ENCODE data around the gene CORO2A. TPM values are rescaled to one million over a fixed set of nuclear protein-coding genes. Genes with fewer than 3 reads are reported as not detected.
"Not testable (repeated sequence)": the region's sequence is repeated elsewhere in the genome, so short reads cannot be mapped to it uniquely, and the experiment has no call there.

The CORO2A gene
- total RNA-seq, 2 donors from 2014 or later, result 0.66 to 1.3 TPM

- intact Hi-C loops (cut with DNase I), result no loop called here
- H3K27ac ChIP-seq, result no peak overlapping the region
- DNase-seq (peak in 1 of 4 donors; percentile 65), ATAC-seq (no peak)
- no peak for TF ChIP-seq CTCF (IDR thresholded peaks at IDR 0.05)
- no peak for TF ChIP-seq POLR2A (IDR thresholded peaks at IDR 0.05)
- whole genome bisulfite sequencing, 2 donors, result 84 to 86% methylated on average over 7 to 10 of the region's 10 CpGs
- no peaks in the 10 kb centered on the region for H3K27me3 ChIP-seq
- no peak overlapping the region for H3K4me3 ChIP-seq
- H3K9me3 ChIP-seq, result no peaks in the 10 kb centered on the region
- H3K4me1 ChIP-seq, result no peaks in the 10 kb centered on the region
- no peaks in the 10 kb centered on the region for H3K36me3 ChIP-seq (replicated peaks in 1 of 2; ENCODE audit: insufficient read depth in 1 of 2, low read depth in 2 of 2)
Observed at GRCh38 chr9:98129451-98129881, 63.0 kb downstream of the CORO2A start.

- H3K4me3 ChIP-seq, result no peak overlapping the region
- intact Hi-C loops (cut with DNase I), result no loop called here
- no peaks in the 10 kb centered on the region for H3K4me1 ChIP-seq
- no peak for TF ChIP-seq CTCF (IDR thresholded peaks at IDR 0.05)
- 86 to 90% methylated on average over 2 to 15 of the region's 16 CpGs for WGBS, 2 donors
- DNase-seq, result no peak
- H3K27me3 ChIP-seq, result no peaks in the 10 kb centered on the region
- no peak for ATAC-seq
- H3K36me3 ChIP-seq (replicated peaks in 1 of 2; ENCODE audit: insufficient read depth in 1 of 2, low read depth in 2 of 2), result no peaks in the 10 kb centered on the region
- no peak overlapping the region for H3K27ac ChIP-seq
- no peaks in the 10 kb centered on the region for H3K9me3 ChIP-seq
Observed at GRCh38 chr9:98128316-98128715, 64.1 kb downstream of the CORO2A start.

- ATAC-seq (no peak), DNase-seq (no peak)
- Histone ChIP-seq H3K9me3 (no peaks in the 10 kb centered on the region), H3K27ac (no peak overlapping the region), H3K27me3 (no peaks in the 10 kb centered on the region), H3K4me1 (no peaks in the 10 kb centered on the region), H3K36me3 (replicated peaks in 1 of 2; ENCODE audit: insufficient read depth in 1 of 2, low read depth in 2 of 2) (no peaks in the 10 kb centered on the region), H3K4me3 (no peak overlapping the region)
- WGBS, 2 donors, result 92 to 94% methylated on average over 8 of the region's 8 CpGs
- TF ChIP-seq POLR2A (IDR thresholded peaks at IDR 0.05) (no peak), CTCF (IDR thresholded peaks at IDR 0.05) (no peak)
- intact Hi-C loops (cut with DNase I), result no loop called here
Observed at GRCh38 chr9:98127226-98127625, 65.2 kb downstream of the CORO2A start.

GRCh38 chr9:98124637-98125426, 67.6 kb downstream of the CORO2A start:
- H3K4me1 ChIP-seq, result no peaks in the 10 kb centered on the region
- H3K27me3 ChIP-seq, result no peaks in the 10 kb centered on the region
- no peak overlapping the region for H3K27ac ChIP-seq
- no peak overlapping the region for H3K4me3 ChIP-seq
- H3K9me3 ChIP-seq, result no peaks in the 10 kb centered on the region
- TF ChIP-seq POLR2A (IDR thresholded peaks at IDR 0.05) (no peak), CTCF (IDR thresholded peaks at IDR 0.05) (no peak)
- intact Hi-C loops (cut with DNase I), result no loop called here
- 90 to 96% methylated on average over 12 to 15 of the region's 15 CpGs for WGBS, 2 donors
- DNase-seq (no peak), ATAC-seq (no peak)
- no peaks in the 10 kb centered on the region for H3K36me3 ChIP-seq (replicated peaks in 1 of 2; ENCODE audit: insufficient read depth in 1 of 2, low read depth in 2 of 2)

- 92 to 94% methylated on average over 13 of the region's 13 CpGs for WGBS, 2 donors
- intact Hi-C loops (cut with DNase I); DNase-seq: not testable (repeated sequence)
Observed at GRCh38 chr9:98124091-98124490, 68.3 kb downstream of the CORO2A start.

More at GRCh38 chr9:98124091-98124490, 68.3 kb downstream of the CORO2A start:
- H3K36me3 ChIP-seq (replicated peaks in 1 of 2; ENCODE audit: insufficient read depth in 1 of 2, low read depth in 2 of 2); H3K27ac ChIP-seq; H3K9me3 ChIP-seq; H3K4me1 ChIP-seq; H3K27me3 ChIP-seq; ATAC-seq; H3K4me3 ChIP-seq: not testable (repeated sequence)

Data from body of pancreas (tissue), 4 donors.